Lower leg skin (tissue), 3 donors: ENCODE data around the gene HELB.

Source experiments
- POLR2A ChIP-seq, 2 donors: fragments of 450-650 bp; IDR thresholded peaks; one replicate each; pipeline ENCODE4 v1.6.1; 2016 to 2017; ENCODE audit warnings: antibody characterized with exemption in 2 of 2, mild to moderate bottlenecking in 1 of 2, moderate library complexity in 1 of 2
- TF ChIP-seq, protein P1 (sequence below), 3 donors: fragments of 450-650 bp; IDR thresholded peaks; one replicate each; pipeline ENCODE4 v1.5.1; 2016; ENCODE audit warnings: antibody characterized with exemption in 3 of 3, mild to moderate bottlenecking in 3 of 3, moderate library complexity in 2 of 3

DNA sequence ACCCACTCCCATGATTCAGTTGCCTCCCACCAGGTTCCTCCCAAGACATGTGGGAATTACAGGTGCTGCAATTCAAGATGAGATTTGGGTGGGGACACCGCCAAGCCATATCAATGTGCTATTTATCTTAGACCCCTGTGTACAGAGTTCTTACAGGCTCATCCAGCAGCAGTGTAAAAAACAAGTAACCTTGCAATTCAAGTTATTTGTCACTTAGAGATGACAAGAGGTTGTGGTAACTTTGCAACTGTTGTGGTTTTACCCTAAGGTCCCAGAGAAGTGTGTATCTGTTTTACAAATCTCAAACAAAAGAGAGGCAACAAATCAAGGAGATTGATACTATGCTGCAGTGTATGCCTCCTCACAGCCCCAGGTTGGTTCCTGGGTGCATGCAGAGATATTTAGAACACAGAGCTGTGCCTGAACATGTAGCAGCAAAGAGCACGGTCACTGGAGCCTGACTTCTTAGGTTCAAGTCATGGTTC, 11.5 kb upstream of the HELB start:
- TF ChIP-seq, protein P1, sequence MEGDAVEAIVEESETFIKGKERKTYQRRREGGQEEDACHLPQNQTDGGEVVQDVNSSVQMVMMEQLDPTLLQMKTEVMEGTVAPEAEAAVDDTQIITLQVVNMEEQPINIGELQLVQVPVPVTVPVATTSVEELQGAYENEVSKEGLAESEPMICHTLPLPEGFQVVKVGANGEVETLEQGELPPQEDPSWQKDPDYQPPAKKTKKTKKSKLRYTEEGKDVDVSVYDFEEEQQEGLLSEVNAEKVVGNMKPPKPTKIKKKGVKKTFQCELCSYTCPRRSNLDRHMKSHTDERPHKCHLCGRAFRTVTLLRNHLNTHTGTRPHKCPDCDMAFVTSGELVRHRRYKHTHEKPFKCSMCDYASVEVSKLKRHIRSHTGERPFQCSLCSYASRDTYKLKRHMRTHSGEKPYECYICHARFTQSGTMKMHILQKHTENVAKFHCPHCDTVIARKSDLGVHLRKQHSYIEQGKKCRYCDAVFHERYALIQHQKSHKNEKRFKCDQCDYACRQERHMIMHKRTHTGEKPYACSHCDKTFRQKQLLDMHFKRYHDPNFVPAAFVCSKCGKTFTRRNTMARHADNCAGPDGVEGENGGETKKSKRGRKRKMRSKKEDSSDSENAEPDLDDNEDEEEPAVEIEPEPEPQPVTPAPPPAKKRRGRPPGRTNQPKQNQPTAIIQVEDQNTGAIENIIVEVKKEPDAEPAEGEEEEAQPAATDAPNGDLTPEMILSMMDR (IDR thresholded peaks at IDR 0.05), result no peak
- TF ChIP-seq POLR2A (IDR thresholded peaks at IDR 0.05), result no peak
